ENCODE data around the gene ASPSCR1. TPM values are rescaled to one million over a fixed set of nuclear protein-coding genes. Genes with fewer than 3 reads are reported as not detected.

The ASPSCR1 gene
- total RNA-seq, 1 experiment from 2014 or later = 51.0 TPM

DNA sequence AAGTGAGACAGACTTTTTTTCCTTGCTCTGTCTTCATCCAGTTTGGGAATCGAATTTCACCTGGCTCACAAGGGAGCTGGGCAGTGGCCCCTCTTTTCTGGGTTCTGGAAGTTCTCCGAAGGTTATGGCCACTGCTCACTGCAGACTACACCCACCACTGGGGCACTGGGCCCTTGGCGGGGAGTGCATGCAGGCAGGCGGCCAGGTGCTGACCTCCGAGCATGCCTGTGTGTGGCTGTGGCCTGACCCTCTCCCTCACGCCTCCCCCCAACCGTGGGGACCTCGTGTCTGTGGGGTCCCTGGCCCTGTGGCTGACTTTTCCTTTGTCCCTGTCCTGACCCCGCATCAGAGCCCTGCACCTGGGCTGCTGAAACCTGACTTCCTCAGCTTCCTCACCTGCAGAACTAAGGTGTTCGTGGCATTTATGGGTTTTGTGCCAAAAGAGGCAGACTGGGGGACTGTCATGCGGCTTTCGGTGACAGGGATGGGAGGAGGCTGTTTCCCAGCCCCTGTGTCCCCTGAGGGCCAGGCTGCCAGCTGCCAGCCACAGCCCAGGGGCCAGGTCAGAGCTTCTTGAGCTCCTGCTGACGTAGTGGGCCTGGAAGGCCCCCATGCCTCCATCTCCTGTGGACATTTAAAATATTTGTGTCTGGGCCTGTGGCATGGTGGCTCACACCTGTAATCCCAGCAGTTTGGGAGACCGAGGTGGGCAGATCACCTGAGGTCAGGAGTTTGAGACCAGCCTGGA lies 21.4 kb downstream of the ASPSCR1 start:
- H3K9me2 ChIP-seq (ENCODE audit: insufficient read depth) = no peaks in the 10 kb centered on the region
- intact Hi-C loops (cut with micrococcal nuclease) = no loop called here
- no peak overlapping the region for H2AFZ ChIP-seq (ENCODE audit: low read depth, low read length, poor library complexity, severe bottlenecking)
- TF ChIP-seq ZBTB33 (IDR thresholded peaks at IDR 0.05; ENCODE audit: extremely low read depth, insufficient replicate concordance, low read length) = no peak
- TF ChIP-seq REST (IDR thresholded peaks at IDR 0.05; ENCODE audit: low read depth) = no peak
- no peak for TF ChIP-seq POLR2A (IDR thresholded peaks at IDR 0.05; ENCODE audit: borderline replicate concordance, extremely low read depth, insufficient read depth, insufficient read length)
- TF ChIP-seq SIN3A (IDR thresholded peaks at IDR 0.05; ENCODE audit: low read depth) = no peak
- TF ChIP-seq, protein P1, sequence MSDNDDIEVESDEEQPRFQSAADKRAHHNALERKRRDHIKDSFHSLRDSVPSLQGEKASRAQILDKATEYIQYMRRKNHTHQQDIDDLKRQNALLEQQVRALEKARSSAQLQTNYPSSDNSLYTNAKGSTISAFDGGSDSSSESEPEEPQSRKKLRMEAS (IDR thresholded peaks at IDR 0.05) = no peak
- TF ChIP-seq SP1 (IDR thresholded peaks at IDR 0.05; ENCODE audit: low read depth) = no peak
- TF ChIP-seq ZNF274 (IDR thresholded peaks at IDR 0.05; ENCODE audit: low read depth, low read length) = no peak
- no peak for TF ChIP-seq CBX3 (IDR thresholded peaks at IDR 0.05; ENCODE audit: low read depth)
- TF ChIP-seq EGR1 (IDR thresholded peaks at IDR 0.05; ENCODE audit: low read depth) = no peak
- TF ChIP-seq ELF1 (IDR thresholded peaks at IDR 0.05; ENCODE audit: borderline replicate concordance, low read depth) = no peak
- TF ChIP-seq POLR2AphosphoS5 (IDR thresholded peaks at IDR 0.05; ENCODE audit: low read depth, low read length) = no peak
- no peak for TF ChIP-seq YY1 (IDR thresholded peaks at IDR 0.05; ENCODE audit: extremely low read depth, insufficient replicate concordance, low read depth, low read length)
- TF ChIP-seq EZH2 (IDR thresholded peaks at IDR 0.05) = no peak
- TF ChIP-seq JUND (IDR thresholded peaks at IDR 0.05) = no peak
- no peak for TF ChIP-seq CEBPB (IDR thresholded peaks at IDR 0.05; ENCODE audit: low read depth)
- no peak for TF ChIP-seq TCF7L2 (IDR thresholded peaks at IDR 0.05; ENCODE audit: borderline replicate concordance, extremely low read depth, insufficient read depth, insufficient read length)
- TF ChIP-seq, protein P2, sequence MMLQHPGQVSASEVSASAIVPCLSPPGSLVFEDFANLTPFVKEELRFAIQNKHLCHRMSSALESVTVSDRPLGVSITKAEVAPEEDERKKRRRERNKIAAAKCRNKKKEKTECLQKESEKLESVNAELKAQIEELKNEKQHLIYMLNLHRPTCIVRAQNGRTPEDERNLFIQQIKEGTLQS (IDR thresholded peaks at IDR 0.05) = no peak
- H3K9me3 ChIP-seq (ENCODE audit: control insufficient read depth in 1 of 2, insufficient read depth in 1 of 2, low read depth in 1 of 2, low read length in 2 of 2) = no peaks in the 10 kb centered on the region
- H3K9ac ChIP-seq (ENCODE audit: low read length) = no peak overlapping the region
- H4K20me1 ChIP-seq (ENCODE audit: insufficient read depth) = no peaks in the 10 kb centered on the region
- DNase-seq (ENCODE audit: low read depth, low spot score) (no peak), ATAC-seq (no peak)
- POLR2A ChIA-PET = no interaction called here
- CTCF ChIA-PET = no interaction called here
- H3K4me2 ChIP-seq (ENCODE audit: low read length) = no peak overlapping the region
- BruUV-seq (replicated peaks) = no TSS peak
- H3K4me3 ChIP-seq (replicated peaks in 1 of 2; ENCODE audit: low read depth in 1 of 2, low read length in 2 of 2) = no peak overlapping the region
- no peaks in the 10 kb centered on the region; a peak in 1 of 4 replicates for H3K36me3 ChIP-seq (ENCODE audit: control insufficient read depth in 1 of 2, insufficient read depth in 2 of 2, low read length in 2 of 2)
- H3K4me1 ChIP-seq (ENCODE audit: control insufficient read depth in 1 of 2, insufficient read depth in 2 of 2, low read length in 2 of 2) = peaks cover 32 to 42% of the 10 kb centered on the region in 2 experiments
- no peaks in the 10 kb centered on the region for H3K79me2 ChIP-seq (ENCODE audit: insufficient read depth, low read length)
- H3K27me3 ChIP-seq (ENCODE audit: insufficient read depth, low read length) = no peaks in the 10 kb centered on the region
- no peak overlapping the region; the same call in 1 of the 2 replicates for H3K27ac ChIP-seq (ENCODE audit: low read depth, low read length)
- RAD21 ChIA-PET (ENCODE audit: low non-redundant PET in 1 of 2, low total read pairs in 2 of 2, uncharacterized antibody in 2 of 2, unreplicated experiment in 2 of 2) = interaction anchor here in 1 of 2 experiments (0.7 kb wide), 1 partner anchor 19 kb away, joined by 3 read pairs; no protein-coding TSS in a partner anchor

Measured in HCT116 (cell line).